ENCODE results near the gene LEAP2. TPM values are rescaled to one million over a fixed set of nuclear protein-coding genes. Genes with fewer than 3 reads are reported as not detected.

LEAP2 gene
- total and polyA plus RNA-seq, 2 of the 8 experiments (the other 6 are each of a cell fraction or from before 2014, with no cell fraction given) = 1.8 to 2.9 TPM

DNA sequence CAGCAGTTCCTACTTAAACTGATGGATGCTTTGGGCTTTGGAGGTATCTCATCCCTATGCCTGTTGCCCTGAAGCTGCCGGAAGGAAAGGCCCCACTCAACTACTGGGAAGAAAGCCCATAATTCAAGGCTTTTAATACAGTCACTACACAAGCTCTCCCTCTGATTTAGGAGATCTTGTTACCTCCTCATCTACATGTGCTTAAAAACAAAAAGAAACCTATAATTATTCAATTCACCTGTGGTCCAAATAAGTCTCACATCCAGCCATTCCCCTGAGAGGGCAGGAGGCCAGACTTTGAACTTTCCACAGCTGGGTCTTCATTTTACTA, 715 bp upstream of the LEAP2 start:
- Histone ChIP-seq H3K27ac (ENCODE audit: low read depth, low read length) (no peak overlapping the region), H4K5ac (ENCODE audit: insufficient read length, low read depth, low read length) (no peak overlapping the region), H4K8ac (ENCODE audit: extremely low read depth, insufficient read depth, low read length) (no peak overlapping the region), H2AK5ac (ENCODE audit: low read depth, low read length) (no peak overlapping the region), H3K18ac (ENCODE audit: extremely low read depth, low read length) (no peak overlapping the region), H4K20me1 (replicated peaks in 1 of 2; ENCODE audit: control insufficient read depth in 1 of 2, insufficient read depth in 2 of 2, low read length in 2 of 2) (no peaks in the 10 kb centered on the region), H3K79me2 (ENCODE audit: control insufficient read depth in 1 of 2, insufficient read depth in 2 of 2, low read length in 2 of 2) (peaks cover 0 to under 1% of the 10 kb centered on the region in 2 experiments; a peak in 1 of 4 replicates), H3K4me3 (ENCODE audit: extremely low read depth in 1 of 4, insufficient read depth in 2 of 4, low read depth in 3 of 4, low read length in 4 of 4) (no peak overlapping the region), H2BK120ac (replicated peaks; ENCODE audit: low read depth, low read length) (no peak overlapping the region), H2BK15ac (ENCODE audit: low read length) (no peak overlapping the region), H2AFZ (ENCODE audit: low read length) (no peak overlapping the region), H2BK5ac (ENCODE audit: low read depth, low read length) (no peak overlapping the region), H3K27me3 (replicated peaks in 1 of 4; ENCODE audit: control insufficient read depth in 3 of 4, extremely low read depth in 1 of 4, insufficient read depth in 3 of 4, low read length in 3 of 4) (no peaks in the 10 kb centered on the region), H3K23me2 (ENCODE audit: low read depth, low read length) (peaks cover 2% of the 10 kb centered on the region; the same call in 1 of the 2 replicates), H4K91ac (replicated peaks; ENCODE audit: insufficient read length, low read length) (no peak overlapping the region), H3K4me2 (ENCODE audit: insufficient read depth in 1 of 2, low read depth in 2 of 2, low read length in 2 of 2) (no peak overlapping the region), H3K4ac (replicated peaks; ENCODE audit: insufficient read length, low read depth, low read length) (no peak overlapping the region), H3K4me1 (replicated peaks in 1 of 4; ENCODE audit: control insufficient read depth in 3 of 4, insufficient read depth in 4 of 4, low read length in 3 of 4) (no peaks in the 10 kb centered on the region), H2BK12ac (ENCODE audit: low read depth, low read length) (no peak overlapping the region), H3K56ac (replicated peaks; ENCODE audit: insufficient read length, low read depth, low read length) (no peak overlapping the region), H3K36me3 (ENCODE audit: control insufficient read depth in 2 of 4, insufficient read depth in 4 of 4, low read length in 3 of 4) (peaks cover 6 to 27% (median 17%) of the 10 kb centered on the region in 4 experiments), H3K9me3 (ENCODE audit: insufficient read depth in 2 of 2, low read depth in 1 of 2, low read length in 1 of 2) (no peaks in the 10 kb centered on the region), H3K79me1 (ENCODE audit: low read depth, low read length) (no peaks in the 10 kb centered on the region), H2BK20ac (ENCODE audit: low read length) (no peak overlapping the region), H3K23ac (ENCODE audit: insufficient read length) (no peak overlapping the region), H3K14ac (ENCODE audit: insufficient read length) (no peak overlapping the region), H3K9ac (replicated peaks in 1 of 4; ENCODE audit: extremely low read depth in 1 of 4, low read depth in 3 of 4, low read length in 3 of 4) (no peak overlapping the region)
- POLR2A ChIA-PET (ENCODE audit: partially characterized antibody) = interaction anchor here (0.6 to 1.6 kb wide), 8 partner anchors 9 to 166 kb away, joined by 3 to 5 read pairs (median 3); no protein-coding TSS in a partner anchor
- TF ChIP-seq HDAC6 (IDR thresholded peaks at IDR 0.05; ENCODE audit: low read depth, low read length) (no peak), RXRA (IDR thresholded peaks at IDR 0.05; ENCODE audit: insufficient read depth, low read depth, low read length) (no peak), CHD1 (IDR thresholded peaks at IDR 0.05; ENCODE audit: low read depth, low read length) (no peak)
- DNase-seq (ENCODE audit: low read depth in 1 of 2, low spot score in 2 of 2) = no peak
- WGBS, 2 experiments (ENCODE audit: extremely low coverage in 1 of 2, insufficient coverage in 1 of 2, insufficient read length in 1 of 2, insufficient replicate concordance in 2 of 2, low coverage in 1 of 2, low lambda C conversion rate in 2 of 2, missing lambda C conversion rate in 1 of 2) = 100% methylated on average over 1 of the region's 1 CpG; no CpG with 5 or more reads in 1 of the 2 experiments
- CTCF ChIA-PET (ENCODE audit: partially characterized antibody) = interaction anchor here (0.6 to 32.2 kb wide), 4 partner anchors 11 to 483 kb away, joined by 3 to 465 read pairs (median 6); partner anchors contain the start of gene SHROOM1
- no peak for FAIRE-seq

Measured in H1 (cell line).